OCI-LY1 (cell line): ENCODE data around the gene CYGB.
A peak's percentile ranks its signal among the peaks of the same experiment; 100 is the strongest.
"Not testable (repeated sequence)": the region's sequence is repeated elsewhere in the genome, so short reads cannot be mapped to it uniquely, and the experiment has no call there.

Experiments
- H2AFZ ChIP-seq: fragments of 200-600 bp; sonication (generic), shearing (Covaris generic); 2 replicates; pipeline ENCODE4 v1.6.0; 2014; ENCODE audit warnings: antibody characterized with exemption, mild to moderate bottlenecking, low read length
- H3F3A ChIP-seq: fragments of 200-600 bp; sonication (generic), shearing (Covaris generic); 2 replicates; pipeline ENCODE4 v1.6.0; 2014; ENCODE audit warnings: mild to moderate bottlenecking, antibody characterized with exemption, low read length, moderate library complexity; ENCODE audit not compliant: insufficient read depth
- H3K27ac ChIP-seq: fragments of 200-600 bp; sonication (generic); 2 replicates; pipeline ENCODE4 v1.5.1; 2014; ENCODE audit warnings: low read length, mixed run types, mild to moderate bottlenecking, low read depth; ENCODE audit not compliant: poor library complexity, severe bottlenecking
- H3K27me3 ChIP-seq: fragments of 200-600 bp; sonication (generic); 2 replicates; pipeline ENCODE4 v1.6.0; 2014; ENCODE audit warnings: antibody characterized with exemption, mild to moderate bottlenecking, low read length, moderate library complexity; ENCODE audit not compliant: insufficient read depth
- H3K36me3 ChIP-seq: fragments of 200-600 bp; sonication (generic); 2 replicates; pipeline ENCODE4 v1.6.1; 2014; ENCODE audit warnings: mild to moderate bottlenecking, antibody characterized with exemption, low read length, moderate library complexity, mixed read lengths; ENCODE audit not compliant: insufficient read depth
- H3K4me1 ChIP-seq: fragments of 200-600 bp; sonication (generic); 2 replicates; pipeline ENCODE4 v1.5.1; 2014; ENCODE audit warnings: mild to moderate bottlenecking, low read length, moderate library complexity; ENCODE audit not compliant: insufficient read depth, severe bottlenecking
- H3K4me2 ChIP-seq: fragments of 200-600 bp; sonication (generic), shearing (Covaris generic); 2 replicates; pipeline ENCODE4 v1.6.1; 2014; ENCODE audit warnings: low read length
- H3K4me3 ChIP-seq: fragments of 200-600 bp; sonication (generic); 2 replicates; pipeline ENCODE4 v1.5.1; 2014; ENCODE audit warnings: low read length, low read depth, mild to moderate bottlenecking, mixed read lengths; ENCODE audit not compliant: poor library complexity, severe bottlenecking
- H3K79me2 ChIP-seq: fragments of 200-600 bp; shearing (Covaris generic); 2 replicates; pipeline ENCODE4 v1.6.1; 2016; ENCODE audit warnings: mixed run types, low read length, mixed read lengths; ENCODE audit not compliant: insufficient read depth
- H3K9ac ChIP-seq: fragments of 200-600 bp; sonication (generic), shearing (Covaris generic); 2 replicates; pipeline ENCODE4 v1.6.1; 2014; ENCODE audit warnings: mild to moderate bottlenecking, low read length, mixed read lengths
- H3K9me2 ChIP-seq: fragments of 200-600 bp; sonication (generic), shearing (Covaris generic); 2 replicates; pipeline ENCODE4 v1.6.1; 2014; ENCODE audit warnings: low read depth, mild to moderate bottlenecking, low read length, mixed read lengths
- H3K9me3 ChIP-seq: fragments of 200-600 bp; shearing (Covaris generic); 2 replicates; pipeline ENCODE4 v1.6.1; 2014; ENCODE audit warnings: low read length, mixed read lengths
- H4K20me1 ChIP-seq: fragments of 200-600 bp; sonication (generic), shearing (Covaris generic); 2 replicates; pipeline ENCODE4 v1.6.0; 2016; ENCODE audit warnings: mild to moderate bottlenecking, low read length; ENCODE audit not compliant: insufficient read depth
- EZH2 ChIP-seq: fragments of 200-600 bp; sonication (generic), shearing (Covaris generic); IDR thresholded peaks from 2 replicates; pipeline ENCODE4 v1.8.0; 2017; ENCODE audit warnings: borderline replicate concordance, mixed run types, mild to moderate bottlenecking, antibody characterized with exemption, low read length, moderate library complexity, mixed read lengths
- TF ChIP-seq, protein P1 (sequence below): fragments of 200-600 bp; sonication (generic), shearing (Covaris generic); IDR thresholded peaks from 2 replicates; pipeline ENCODE4 v1.5.1; 2017; ENCODE audit warnings: mild to moderate bottlenecking, antibody characterized with exemption, low read length, moderate library complexity, mixed read lengths

Gene CYGB

DNA sequence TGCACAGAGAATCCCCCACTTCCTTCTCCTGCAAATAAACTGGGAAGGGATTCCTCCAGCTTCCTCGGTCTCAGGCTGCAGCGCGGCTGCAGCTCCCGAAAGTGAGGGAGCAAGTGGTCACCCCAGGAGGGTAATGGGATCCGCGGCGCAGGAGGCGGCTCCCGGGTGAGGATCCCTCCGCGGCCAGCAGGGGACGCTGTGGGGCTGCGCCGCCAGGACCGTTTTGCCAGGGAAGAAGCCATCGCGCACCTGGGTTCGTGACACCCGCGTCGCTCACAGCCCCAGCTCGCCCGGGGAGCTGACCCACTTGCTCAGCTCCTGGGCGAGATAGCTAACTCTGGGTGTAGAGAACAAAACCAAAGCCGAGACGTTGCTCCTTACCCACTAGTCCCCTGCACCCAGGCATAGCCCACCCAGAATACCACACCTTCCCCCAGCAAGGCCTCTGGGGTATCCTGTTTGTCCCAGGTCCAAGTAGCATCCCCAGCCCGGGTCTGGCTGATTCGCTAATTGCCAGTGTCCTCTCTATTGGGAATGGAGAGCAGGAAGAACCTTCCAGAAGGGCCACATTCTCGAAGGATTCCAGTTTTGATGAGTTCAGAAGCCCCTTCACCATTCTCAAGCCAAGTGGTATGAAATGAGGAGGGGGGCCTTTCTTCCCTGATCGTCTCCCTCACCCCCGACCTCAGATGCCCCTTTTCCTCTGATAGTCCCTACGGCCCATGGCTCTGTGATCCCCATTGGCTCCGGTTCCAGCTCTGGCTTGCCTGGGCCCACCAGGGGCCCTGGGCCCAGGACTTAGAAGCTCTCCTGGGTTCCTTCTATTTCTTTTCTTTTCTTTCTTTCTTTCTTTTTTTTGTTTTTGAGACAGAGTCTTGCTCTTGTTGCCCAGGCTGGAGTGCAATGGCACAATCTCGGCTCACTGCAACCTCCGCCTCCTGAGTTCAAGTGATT lies 14.1 kb downstream of the CYGB start:
- Histone ChIP-seq H2AFZ (no peak overlapping the region), H3F3A (no peaks in the 10 kb centered on the region), H3K27me3 (0 out of 2 replicates have a peak, but pooled peaks cover 6% of the 10 kb centered on the region), H3K79me2 (no peaks in the 10 kb centered on the region), H3K27ac (no peak overlapping the region), H3K36me3 (no peaks in the 10 kb centered on the region), H3K9me3 (no peaks in the 10 kb centered on the region), H3K4me3 (no peak overlapping the region), H3K9me2 (no peaks in the 10 kb centered on the region), H4K20me1 (no peaks in the 10 kb centered on the region), H3K4me2 (no peak overlapping the region), H3K9ac (no peak overlapping the region), H3K4me1 (peaks cover 12% of the 10 kb centered on the region)
- TF ChIP-seq, protein P1, sequence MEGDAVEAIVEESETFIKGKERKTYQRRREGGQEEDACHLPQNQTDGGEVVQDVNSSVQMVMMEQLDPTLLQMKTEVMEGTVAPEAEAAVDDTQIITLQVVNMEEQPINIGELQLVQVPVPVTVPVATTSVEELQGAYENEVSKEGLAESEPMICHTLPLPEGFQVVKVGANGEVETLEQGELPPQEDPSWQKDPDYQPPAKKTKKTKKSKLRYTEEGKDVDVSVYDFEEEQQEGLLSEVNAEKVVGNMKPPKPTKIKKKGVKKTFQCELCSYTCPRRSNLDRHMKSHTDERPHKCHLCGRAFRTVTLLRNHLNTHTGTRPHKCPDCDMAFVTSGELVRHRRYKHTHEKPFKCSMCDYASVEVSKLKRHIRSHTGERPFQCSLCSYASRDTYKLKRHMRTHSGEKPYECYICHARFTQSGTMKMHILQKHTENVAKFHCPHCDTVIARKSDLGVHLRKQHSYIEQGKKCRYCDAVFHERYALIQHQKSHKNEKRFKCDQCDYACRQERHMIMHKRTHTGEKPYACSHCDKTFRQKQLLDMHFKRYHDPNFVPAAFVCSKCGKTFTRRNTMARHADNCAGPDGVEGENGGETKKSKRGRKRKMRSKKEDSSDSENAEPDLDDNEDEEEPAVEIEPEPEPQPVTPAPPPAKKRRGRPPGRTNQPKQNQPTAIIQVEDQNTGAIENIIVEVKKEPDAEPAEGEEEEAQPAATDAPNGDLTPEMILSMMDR, result peak; percentile 96
- no peak for TF ChIP-seq EZH2

DNA sequence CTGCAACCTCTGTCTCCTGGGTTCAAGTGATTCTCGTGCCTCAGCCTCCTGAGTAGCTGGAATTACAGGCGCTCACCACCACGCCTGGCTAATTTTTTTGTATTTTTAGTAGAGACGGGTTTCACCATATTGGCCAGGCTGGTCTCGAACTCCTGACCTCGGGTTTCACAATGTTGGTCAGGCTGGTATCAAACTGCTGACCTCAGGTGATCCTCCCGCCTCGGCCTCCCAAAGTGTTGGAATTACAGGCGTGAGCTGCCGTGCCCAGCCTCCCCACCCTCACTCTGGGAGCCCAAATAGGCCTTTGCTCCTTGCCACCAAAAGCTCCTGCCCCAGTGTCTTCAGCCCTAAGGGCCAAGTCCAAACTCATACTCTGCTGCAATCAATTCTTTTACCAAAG lies 15.8 kb downstream of the CYGB start:
- not testable (repeated sequence) for H3F3A ChIP-seq, H2AFZ ChIP-seq, H3K4me1 ChIP-seq, H3K4me3 ChIP-seq, H3K9ac ChIP-seq, H4K20me1 ChIP-seq, H3K79me2 ChIP-seq, H3K9me3 ChIP-seq, H3K9me2 ChIP-seq, H3K4me2 ChIP-seq, H3K27me3 ChIP-seq, H3K36me3 ChIP-seq, H3K27ac ChIP-seq

DNA sequence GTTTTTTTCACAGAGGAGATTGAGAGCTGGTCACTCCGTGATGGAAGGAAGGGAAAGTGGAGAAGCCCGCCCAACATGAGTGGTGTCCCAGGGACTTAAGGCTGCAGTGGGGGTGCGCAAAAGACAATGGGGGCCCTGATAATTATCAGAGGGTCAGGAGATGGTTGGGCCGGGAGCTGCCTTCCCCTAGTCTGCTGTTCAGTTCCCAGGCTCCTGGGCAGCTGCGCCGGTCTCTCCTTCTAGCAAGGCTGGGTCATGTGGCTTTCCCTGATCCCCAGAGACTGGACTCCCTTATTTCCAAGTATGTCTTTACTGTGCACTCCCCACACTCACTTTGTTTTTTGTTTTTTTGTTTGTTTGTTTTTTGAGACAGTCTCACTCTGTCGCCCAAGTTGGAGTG lies 16.2 kb downstream of the CYGB start:
- peaks cover 6% of the 10 kb centered on the region; the same call in 1 of the 2 replicates for H3K27me3 ChIP-seq
- no peaks in the 10 kb centered on the region for H3K79me2 ChIP-seq
- H4K20me1 ChIP-seq, result no peaks in the 10 kb centered on the region
- H3K27ac ChIP-seq, result no peak overlapping the region
- H3K9ac ChIP-seq, result no peak overlapping the region
- no peaks in the 10 kb centered on the region for H3F3A ChIP-seq
- no peaks in the 10 kb centered on the region for H3K9me2 ChIP-seq
- no peak overlapping the region for H2AFZ ChIP-seq
- no peaks in the 10 kb centered on the region for H3K4me1 ChIP-seq
- H3K36me3 ChIP-seq, result no peaks in the 10 kb centered on the region
- TF ChIP-seq, protein P1, result no peak
- TF ChIP-seq EZH2, result no peak
- no peaks in the 10 kb centered on the region for H3K9me3 ChIP-seq
- no peak overlapping the region for H3K4me3 ChIP-seq
- H3K4me2 ChIP-seq, result no peak overlapping the region
